MCF 10A (cell line): ENCODE measurements around the gene NUDT5. TPM values are rescaled to one million over a fixed set of nuclear protein-coding genes. Genes with fewer than 3 reads are reported as not detected.
A peak's percentile ranks its signal among the peaks of the same experiment; 100 is the strongest.

Experiments used
- BruUV-seq: library from RNA; stranded (reverse); fragments of 400-500 nt; replicated peaks from 2 replicates; lab custom pipeline; 2021; lab: Mats Ljungman, UMichigan
- CTCF ChIA-PET: fragments of 300-600 bp; sonication (Branson Sonifier 250); formaldehyde crosslinking; extraction: SDS; loops from one replicate; lab custom pipeline; 2021; ENCODE audit warnings: antibody characterized with exemption, inconsistent platforms; lab: Yijun Ruan, JAX
- POLR2A ChIA-PET: fragments of 300-600, 350-650 bp; sonication (Branson Sonifier 250); formaldehyde crosslinking; extraction: SDS; loops from one replicate; lab custom pipeline; 2020; ENCODE audit warnings: antibody characterized with exemption, inconsistent platforms; lab: Yijun Ruan, JAX
- DNase-seq: peaks from one replicate; pipeline ENCODE4 v3.0.0-alpha.2; 2018; ENCODE audit not compliant: unreplicated experiment
- H3K27ac Mint-ChIP-seq: one replicate; pipeline ENCODE4 v1.8.0; 2022; ENCODE audit warnings: mild to moderate bottlenecking, low read depth, mixed read lengths; ENCODE audit not compliant: unreplicated experiment
- H3K27me3 Mint-ChIP-seq: one replicate; pipeline ENCODE4 v1.8.0; 2022; ENCODE audit warnings: mixed read lengths; ENCODE audit not compliant: insufficient read depth, unreplicated experiment
- H3K36me3 Mint-ChIP-seq: one replicate; pipeline ENCODE4 v1.8.0; 2022; ENCODE audit warnings: mild to moderate bottlenecking, moderate library complexity, mixed read lengths; ENCODE audit not compliant: insufficient read depth, unreplicated experiment
- H3K4me1 Mint-ChIP-seq: one replicate; pipeline ENCODE4 v1.8.0; 2022; ENCODE audit warnings: mixed read lengths; ENCODE audit not compliant: insufficient read depth, unreplicated experiment
- H3K4me3 Mint-ChIP-seq: one replicate; pipeline ENCODE4 v1.8.0; 2022; ENCODE audit warnings: mild to moderate bottlenecking, moderate library complexity, mixed read lengths; ENCODE audit not compliant: unreplicated experiment
- H3K9me3 Mint-ChIP-seq: one replicate; pipeline ENCODE4 v1.8.0; 2022; ENCODE audit warnings: mixed read lengths; ENCODE audit not compliant: unreplicated experiment
- intact Hi-C: fragments of 100-400 bp; cut with micrococcal nuclease; formaldehyde crosslinking; loops from 2 replicates; pipeline ENCODE4 v1.14.1; 2022
- total RNA-seq: library from RNA; stranded (reverse); gene quantifications from 2 replicates; pipeline ENCODE4 v1.2.3, GENCODE V29; 2022
- TF ChIP-seq, protein P1 (sequence below): fragments of 200-600 bp; IDR thresholded peaks from one replicate; pipeline ENCODE4 v1.8.0; 2022; ENCODE audit warnings: antibody characterized with exemption, mild to moderate bottlenecking; ENCODE audit not compliant: unreplicated experiment

NUDT5 gene
- total RNA-seq, 1 experiment from 2014 or later: 84.2 TPM

DNA sequence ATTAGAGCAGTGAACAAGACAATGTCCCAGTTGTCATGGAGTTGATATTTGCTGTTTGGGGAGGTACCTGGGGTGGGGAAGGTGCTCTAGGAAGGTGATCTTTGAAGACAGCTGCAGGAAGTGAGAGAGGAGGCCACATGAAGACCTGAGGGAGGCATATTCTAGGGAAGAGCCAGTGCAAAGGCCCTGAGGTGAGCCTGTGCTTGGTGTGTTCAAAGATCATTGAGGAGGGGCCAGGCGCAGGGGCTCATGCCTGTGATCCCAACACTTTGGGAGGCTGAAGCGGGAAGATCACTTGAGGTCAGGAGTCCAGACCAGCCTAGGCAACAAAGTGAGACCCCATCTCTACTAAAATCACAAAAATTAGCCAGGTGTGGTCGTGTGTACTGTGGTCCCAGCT, 51.2 kb downstream of the NUDT5 start:
- TF ChIP-seq, protein P1, sequence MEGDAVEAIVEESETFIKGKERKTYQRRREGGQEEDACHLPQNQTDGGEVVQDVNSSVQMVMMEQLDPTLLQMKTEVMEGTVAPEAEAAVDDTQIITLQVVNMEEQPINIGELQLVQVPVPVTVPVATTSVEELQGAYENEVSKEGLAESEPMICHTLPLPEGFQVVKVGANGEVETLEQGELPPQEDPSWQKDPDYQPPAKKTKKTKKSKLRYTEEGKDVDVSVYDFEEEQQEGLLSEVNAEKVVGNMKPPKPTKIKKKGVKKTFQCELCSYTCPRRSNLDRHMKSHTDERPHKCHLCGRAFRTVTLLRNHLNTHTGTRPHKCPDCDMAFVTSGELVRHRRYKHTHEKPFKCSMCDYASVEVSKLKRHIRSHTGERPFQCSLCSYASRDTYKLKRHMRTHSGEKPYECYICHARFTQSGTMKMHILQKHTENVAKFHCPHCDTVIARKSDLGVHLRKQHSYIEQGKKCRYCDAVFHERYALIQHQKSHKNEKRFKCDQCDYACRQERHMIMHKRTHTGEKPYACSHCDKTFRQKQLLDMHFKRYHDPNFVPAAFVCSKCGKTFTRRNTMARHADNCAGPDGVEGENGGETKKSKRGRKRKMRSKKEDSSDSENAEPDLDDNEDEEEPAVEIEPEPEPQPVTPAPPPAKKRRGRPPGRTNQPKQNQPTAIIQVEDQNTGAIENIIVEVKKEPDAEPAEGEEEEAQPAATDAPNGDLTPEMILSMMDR: no peak
- ChIA-PET CTCF (interaction anchor here (0.6 to 1.6 kb wide), 2 partner anchors 14 to 316 kb away, joined by 4 to 5 read pairs; no protein-coding TSS in a partner anchor), POLR2A (interaction anchor here (1.1 kb wide), 2 partner anchors 10 to 19 kb away, joined by 3 to 5 read pairs; no protein-coding TSS in a partner anchor)
- Mint-ChIP-seq H3K36me3 (peaks cover 67% of the 10 kb centered on the region), H3K4me1 (no peaks in the 10 kb centered on the region), H3K9me3 (no peaks in the 10 kb centered on the region), H3K27me3 (no peaks in the 10 kb centered on the region), H3K4me3 (no peak overlapping the region), H3K27ac (no peak overlapping the region)
- no peak for DNase-seq
- intact Hi-C loops: no loop called here
- no TSS peak for BruUV-seq

DNA sequence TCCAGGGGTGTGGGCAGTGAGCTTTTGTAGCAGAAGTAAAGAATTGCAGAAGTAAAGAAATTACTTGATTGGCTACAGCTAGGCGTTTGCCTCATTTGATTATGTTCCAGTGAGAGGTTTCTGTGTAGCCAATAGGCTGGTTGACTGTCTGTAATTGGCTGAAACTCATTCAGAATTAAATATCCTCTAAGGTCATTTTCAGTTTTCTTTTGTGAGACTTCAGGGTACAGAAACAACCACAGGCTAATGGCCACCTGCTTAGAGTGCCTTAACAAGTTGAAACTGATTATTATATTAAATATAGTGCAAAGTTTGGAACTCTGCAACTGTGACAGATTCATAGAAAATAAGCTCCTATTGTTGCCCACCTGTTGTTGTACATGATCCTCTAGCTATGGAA, 55.7 kb downstream of the NUDT5 start:
- TF ChIP-seq, protein P1: no peak
- no peaks in the 10 kb centered on the region for H3K9me3 Mint-ChIP-seq
- DNase-seq: no peak
- ChIA-PET POLR2A (interaction anchor here (1.1 to 1.6 kb wide), 3 partner anchors 10 to 57 kb away, joined by 3 to 8 read pairs (median 3); no protein-coding TSS in a partner anchor), CTCF (interaction anchor here (0.6 kb wide), 1 partner anchor 547 kb away, joined by 3 read pairs; no protein-coding TSS in a partner anchor)
- no peak overlapping the region for H3K27ac Mint-ChIP-seq
- H3K4me3 Mint-ChIP-seq: no peak overlapping the region
- intact Hi-C loops: no loop called here
- peaks cover 51% of the 10 kb centered on the region for H3K36me3 Mint-ChIP-seq
- H3K4me1 Mint-ChIP-seq: no peaks in the 10 kb centered on the region
- no TSS peak for BruUV-seq
- no peaks in the 10 kb centered on the region for H3K27me3 Mint-ChIP-seq

DNA sequence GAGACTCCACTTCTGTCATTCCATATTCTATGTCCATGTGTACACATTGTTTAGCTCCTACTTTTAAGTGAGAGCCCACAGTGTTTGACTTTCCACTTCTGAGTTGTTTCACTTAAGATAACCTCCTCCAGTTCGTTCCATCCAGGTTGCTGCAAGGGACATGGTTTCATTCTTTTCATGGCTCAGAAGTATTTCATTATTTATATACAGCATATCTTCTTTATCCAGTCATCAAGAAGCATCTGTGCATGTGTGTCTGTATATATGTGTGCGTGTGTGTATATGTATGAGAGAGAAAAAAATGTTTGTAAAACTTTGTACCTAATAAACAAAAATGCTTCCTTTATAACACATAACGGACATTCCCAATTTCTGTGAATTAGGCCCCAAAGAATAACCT, 60.1 kb downstream of the NUDT5 start:
- no TSS peak for BruUV-seq
- no peak overlapping the region for H3K4me3 Mint-ChIP-seq
- H3K4me1 Mint-ChIP-seq: peaks cover under 1% of the 10 kb centered on the region
- TF ChIP-seq, protein P1: no peak
- H3K27ac Mint-ChIP-seq: no peak overlapping the region
- no peak for DNase-seq
- no peaks in the 10 kb centered on the region for H3K27me3 Mint-ChIP-seq
- no peaks in the 10 kb centered on the region for H3K9me3 Mint-ChIP-seq
- H3K36me3 Mint-ChIP-seq: peaks cover 37% of the 10 kb centered on the region
- ChIA-PET POLR2A (no interaction called here), CTCF (no interaction called here)
- intact Hi-C loops: no loop called here

DNA sequence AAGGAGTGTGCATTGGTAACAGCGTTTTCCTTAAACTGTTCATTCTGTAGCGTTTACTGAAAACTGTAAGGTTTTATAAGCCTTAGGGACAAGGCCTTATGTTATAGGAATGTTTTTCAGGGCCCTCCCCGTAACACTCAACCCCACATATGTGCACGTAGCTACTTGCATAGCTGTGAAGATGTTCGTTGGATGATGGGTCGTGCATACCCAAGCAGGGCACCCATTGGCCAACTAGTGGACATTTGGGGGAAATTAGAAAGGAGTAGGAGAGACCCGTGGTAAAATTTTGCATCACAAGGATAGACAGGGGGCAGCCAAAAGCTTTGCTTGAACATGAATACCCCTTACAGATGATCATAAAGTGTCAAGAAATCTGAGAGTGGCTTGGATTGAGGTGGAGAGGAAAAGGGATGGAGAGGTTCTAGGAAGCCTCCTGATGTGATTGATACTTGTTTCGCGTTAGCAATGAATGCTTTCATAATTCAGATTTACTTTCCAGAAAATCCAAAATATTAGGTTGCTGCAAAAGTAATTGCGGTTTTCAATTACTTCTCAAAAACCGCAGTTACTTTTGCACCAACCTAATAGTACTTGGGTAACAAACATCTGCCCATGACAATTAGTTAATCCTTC, 65.3 kb downstream of the NUDT5 start:
- H3K4me1 Mint-ChIP-seq: peaks cover 12% of the 10 kb centered on the region
- no peaks in the 10 kb centered on the region for H3K9me3 Mint-ChIP-seq
- TSS peak; percentile 55 for BruUV-seq
- H3K36me3 Mint-ChIP-seq: peaks cover 20% of the 10 kb centered on the region
- H3K27me3 Mint-ChIP-seq: no peaks in the 10 kb centered on the region
- TF ChIP-seq, protein P1: peak; percentile 2
- POLR2A ChIA-PET: interaction anchor here (0.7 to 3.2 kb wide), 9 partner anchors 10 to 254 kb away, joined by 3 to 29 read pairs (median 3); partner anchors contain the start of genes CDC123, NUDT5 and UPF2
- CTCF ChIA-PET: interaction anchor here (0.7 to 1.4 kb wide), 5 partner anchors 13 to 306 kb away, joined by 3 to 5 read pairs (median 3); no protein-coding TSS in a partner anchor
- H3K27ac Mint-ChIP-seq: peak overlapping the region; percentile 33
- peak; percentile 68 for DNase-seq
- intact Hi-C loops: loop anchor here (2.0 kb wide), 1 partner anchor 88 kb away; the partner anchor contains the start of gene UPF2
- H3K4me3 Mint-ChIP-seq: peak overlapping the region; percentile 68
